Measurements from ENCODE around the gene WDR86.

GRCh38 chr7:151337346-151337745, 72.5 kb downstream of the WDR86 start:
- TF ChIP-seq, protein P1, sequence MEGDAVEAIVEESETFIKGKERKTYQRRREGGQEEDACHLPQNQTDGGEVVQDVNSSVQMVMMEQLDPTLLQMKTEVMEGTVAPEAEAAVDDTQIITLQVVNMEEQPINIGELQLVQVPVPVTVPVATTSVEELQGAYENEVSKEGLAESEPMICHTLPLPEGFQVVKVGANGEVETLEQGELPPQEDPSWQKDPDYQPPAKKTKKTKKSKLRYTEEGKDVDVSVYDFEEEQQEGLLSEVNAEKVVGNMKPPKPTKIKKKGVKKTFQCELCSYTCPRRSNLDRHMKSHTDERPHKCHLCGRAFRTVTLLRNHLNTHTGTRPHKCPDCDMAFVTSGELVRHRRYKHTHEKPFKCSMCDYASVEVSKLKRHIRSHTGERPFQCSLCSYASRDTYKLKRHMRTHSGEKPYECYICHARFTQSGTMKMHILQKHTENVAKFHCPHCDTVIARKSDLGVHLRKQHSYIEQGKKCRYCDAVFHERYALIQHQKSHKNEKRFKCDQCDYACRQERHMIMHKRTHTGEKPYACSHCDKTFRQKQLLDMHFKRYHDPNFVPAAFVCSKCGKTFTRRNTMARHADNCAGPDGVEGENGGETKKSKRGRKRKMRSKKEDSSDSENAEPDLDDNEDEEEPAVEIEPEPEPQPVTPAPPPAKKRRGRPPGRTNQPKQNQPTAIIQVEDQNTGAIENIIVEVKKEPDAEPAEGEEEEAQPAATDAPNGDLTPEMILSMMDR (optimal IDR thresholded peaks at IDR 0.05 in 1 of 3, IDR thresholded peaks at IDR 0.05 in 1 of 3, conservative IDR thresholded peaks at IDR 0.05 in 1 of 3; ENCODE audit: extremely low read depth in 1 of 3, insufficient read depth in 2 of 3, low read length in 3 of 3) = no peak
- no peak for TF ChIP-seq EZH2 (IDR thresholded peaks at IDR 0.05; ENCODE audit: low read length)
